Measurements from ENCODE around the gene PLCB1.

The PLCB1 gene

GRCh38 chr20:8575114-8575513 lies 443.0 kb downstream of the PLCB1 start:
- no peak for TF ChIP-seq CTCF (conservative IDR thresholded peaks at IDR 0.05; ENCODE audit: low read length)
- no peak for TF ChIP-seq EZH2phosphoT487 (IDR thresholded peaks at IDR 0.05; ENCODE audit: borderline replicate concordance)
- no peaks in the 10 kb centered on the region for H3K4me1 ChIP-seq (ENCODE audit: insufficient read depth, low read length, poor library complexity, severe bottlenecking)
- H3K9me3 ChIP-seq (ENCODE audit: insufficient read depth, low read depth, low read length): no peaks in the 10 kb centered on the region
- H3K4me2 ChIP-seq (ENCODE audit: low read depth, low read length, poor library complexity, severe bottlenecking): no peak overlapping the region
- H4K20me1 ChIP-seq (ENCODE audit: insufficient read depth, low read length, poor library complexity, severe bottlenecking): no peaks in the 10 kb centered on the region
- no peaks in the 10 kb centered on the region for H3K9me2 ChIP-seq (replicated peaks; ENCODE audit: low read depth, low read length)
- no peak overlapping the region for H2AFZ ChIP-seq (ENCODE audit: low read length)
- no peaks in the 10 kb centered on the region for H3K27me3 ChIP-seq (ENCODE audit: insufficient read depth, low read length, poor library complexity, severe bottlenecking)
- no peak overlapping the region for H3K4me3 ChIP-seq (ENCODE audit: low read length, poor library complexity, severe bottlenecking)
- H3K36me3 ChIP-seq (ENCODE audit: insufficient read depth, low read length): no peaks in the 10 kb centered on the region
- H3F3A ChIP-seq (ENCODE audit: low read depth): no peaks in the 10 kb centered on the region
- H3K9ac ChIP-seq (ENCODE audit: low read depth, low read length, poor library complexity, severe bottlenecking): no peak overlapping the region
- H3K79me2 ChIP-seq (ENCODE audit: insufficient read depth, low read length): no peaks in the 10 kb centered on the region

- H3K27me3 ChIP-seq (ENCODE audit: insufficient read depth, low read length, poor library complexity, severe bottlenecking): no peaks in the 10 kb centered on the region
- H3K9ac ChIP-seq (ENCODE audit: low read depth, low read length, poor library complexity, severe bottlenecking): no peak overlapping the region
- H3K36me3 ChIP-seq (ENCODE audit: insufficient read depth, low read length): no peaks in the 10 kb centered on the region
- H3F3A ChIP-seq (ENCODE audit: low read depth): no peaks in the 10 kb centered on the region
- no peaks in the 10 kb centered on the region for H3K9me3 ChIP-seq (ENCODE audit: insufficient read depth, low read depth, low read length)
- H3K4me2 ChIP-seq (ENCODE audit: low read depth, low read length, poor library complexity, severe bottlenecking): no peak overlapping the region
- TF ChIP-seq CTCF (conservative IDR thresholded peaks at IDR 0.05; ENCODE audit: low read length): no peak
- no peak for TF ChIP-seq EZH2phosphoT487 (IDR thresholded peaks at IDR 0.05; ENCODE audit: borderline replicate concordance)
- no peak overlapping the region for H3K4me3 ChIP-seq (ENCODE audit: low read length, poor library complexity, severe bottlenecking)
- H3K4me1 ChIP-seq (ENCODE audit: insufficient read depth, low read length, poor library complexity, severe bottlenecking): no peaks in the 10 kb centered on the region
- no peaks in the 10 kb centered on the region for H3K9me2 ChIP-seq (replicated peaks; ENCODE audit: low read depth, low read length)
- no peaks in the 10 kb centered on the region for H4K20me1 ChIP-seq (ENCODE audit: insufficient read depth, low read length, poor library complexity, severe bottlenecking)
- H3K79me2 ChIP-seq (ENCODE audit: insufficient read depth, low read length): no peaks in the 10 kb centered on the region
- no peak overlapping the region for H2AFZ ChIP-seq (ENCODE audit: low read length)
Measured at GRCh38 chr20:8578161-8578865, 446.2 kb downstream of the PLCB1 start.

- no peaks in the 10 kb centered on the region for H3K27me3 ChIP-seq (ENCODE audit: insufficient read depth, low read length, poor library complexity, severe bottlenecking)
- H3K36me3 ChIP-seq (ENCODE audit: insufficient read depth, low read length): no peaks in the 10 kb centered on the region
- no peak overlapping the region for H3K9ac ChIP-seq (ENCODE audit: low read depth, low read length, poor library complexity, severe bottlenecking)
- no peak overlapping the region for H2AFZ ChIP-seq (ENCODE audit: low read length)
- H3K4me1 ChIP-seq (ENCODE audit: insufficient read depth, low read length, poor library complexity, severe bottlenecking): no peaks in the 10 kb centered on the region
- no peaks in the 10 kb centered on the region for H4K20me1 ChIP-seq (ENCODE audit: insufficient read depth, low read length, poor library complexity, severe bottlenecking)
- H3K9me2 ChIP-seq (replicated peaks; ENCODE audit: low read depth, low read length): no peaks in the 10 kb centered on the region
- TF ChIP-seq CTCF (conservative IDR thresholded peaks at IDR 0.05; ENCODE audit: low read length) (no peak), EZH2phosphoT487 (IDR thresholded peaks at IDR 0.05; ENCODE audit: borderline replicate concordance) (no peak)
- no peak overlapping the region for H3K4me2 ChIP-seq (ENCODE audit: low read depth, low read length, poor library complexity, severe bottlenecking)
- H3K4me3 ChIP-seq (ENCODE audit: low read length, poor library complexity, severe bottlenecking): no peak overlapping the region
- H3F3A ChIP-seq (ENCODE audit: low read depth): no peaks in the 10 kb centered on the region
- H3K9me3 ChIP-seq (ENCODE audit: insufficient read depth, low read depth, low read length): no peaks in the 10 kb centered on the region
- H3K79me2 ChIP-seq (ENCODE audit: insufficient read depth, low read length): no peaks in the 10 kb centered on the region
Measured at GRCh38 chr20:8579035-8579434, 447.0 kb downstream of the PLCB1 start.
